ENCODE results near the gene SKA2.
"Not testable (repeated sequence)": the region's sequence is repeated elsewhere in the genome, so short reads cannot be mapped to it uniquely, and the experiment has no call there.

Gene SKA2

GRCh38 chr17:59151591-59151990, 3.4 kb downstream of the SKA2 start:
- DNase-seq (ENCODE audit: low read depth in 2 of 2): no peak

- no peak for DNase-seq (ENCODE audit: low read depth in 2 of 2)
Observed at GRCh38 chr17:59151006-59151405, 4.0 kb downstream of the SKA2 start.

- DNase-seq (ENCODE audit: low read depth in 2 of 2): no peak
Observed at GRCh38 chr17:59149841-59150511, 5.0 kb downstream of the SKA2 start.

GRCh38 chr17:59149051-59149450, 5.9 kb downstream of the SKA2 start:
- peak in 1 of 2 experiments; percentile 37 for DNase-seq (ENCODE audit: low read depth in 2 of 2)

GRCh38 chr17:59145571-59146096, 9.4 kb downstream of the SKA2 start:
- no peak for DNase-seq (ENCODE audit: low read depth in 2 of 2)

- DNase-seq (ENCODE audit: low read depth in 2 of 2): no peak
Observed at GRCh38 chr17:59141860-59142259, 13.1 kb downstream of the SKA2 start.

GRCh38 chr17:59139939-59140338, 15.0 kb downstream of the SKA2 start:
- no peak for DNase-seq (ENCODE audit: low read depth in 2 of 2)

- DNase-seq (ENCODE audit: low read depth in 2 of 2): not testable (repeated sequence)
Observed at GRCh38 chr17:59138339-59138738, 16.6 kb downstream of the SKA2 start.

- no peak for DNase-seq (ENCODE audit: low read depth in 2 of 2)
Observed at GRCh38 chr17:59131131-59131530, 23.9 kb downstream of the SKA2 start.

GRCh38 chr17:59129814-59130213, 25.2 kb downstream of the SKA2 start:
- no peak for DNase-seq (ENCODE audit: low read depth in 2 of 2)

GRCh38 chr17:59126809-59127417, 28.1 kb downstream of the SKA2 start:
- no peak for DNase-seq (ENCODE audit: low read depth in 2 of 2)

- no peak for DNase-seq (ENCODE audit: low read depth in 2 of 2)
Observed at GRCh38 chr17:59124665-59125064, 30.3 kb downstream of the SKA2 start.

- DNase-seq (ENCODE audit: low read depth in 2 of 2): no peak
Observed at GRCh38 chr17:59121901-59122480, 33.0 kb downstream of the SKA2 start.

- DNase-seq (ENCODE audit: low read depth in 2 of 2): no peak
Observed at GRCh38 chr17:59115474-59115873, 39.5 kb downstream of the SKA2 start.

GRCh38 chr17:59111539-59111938, 43.4 kb downstream of the SKA2 start:
- DNase-seq (ENCODE audit: low read depth in 2 of 2): no peak

- no peak for DNase-seq (ENCODE audit: low read depth in 2 of 2)
Observed at GRCh38 chr17:59110973-59111372, 44.0 kb downstream of the SKA2 start.

GRCh38 chr17:59108400-59109102, 46.4 kb downstream of the SKA2 start:
- DNase-seq (ENCODE audit: low read depth in 2 of 2): no peak

GRCh38 chr17:59107306-59107670, 47.7 kb downstream of the SKA2 start:
- DNase-seq (ENCODE audit: low read depth in 2 of 2): peak in 1 of 2 experiments; percentile 1

- DNase-seq (ENCODE audit: low read depth in 2 of 2): peak; percentile 96 to 97
Observed at GRCh38 chr17:59106463-59107305, 48.3 kb downstream of the SKA2 start, which contains the start of gene TRIM37. Gene TRIM37 (minus strand): TSS chr17:59106880. CDS start chr17:59106461, 419 bp downstream.

GRCh38 chr17:59105852-59106462, 49.0 kb downstream of the SKA2 start:
- DNase-seq (ENCODE audit: low read depth in 2 of 2): peak in 1 of 2 experiments; percentile 1

- DNase-seq (ENCODE audit: low read depth in 2 of 2): no peak
Observed at GRCh38 chr17:59101178-59101577, 53.8 kb downstream of the SKA2 start.
